ENCODE data around the gene TBC1D7. TPM values are rescaled to one million over a fixed set of nuclear protein-coding genes. Genes with fewer than 3 reads are reported as not detected.

Gene TBC1D7
- polyA plus RNA-seq, 2 of the 4 experiments (the other 2 are of a cell fraction), result 34.6 to 55.9 TPM

- Histone ChIP-seq H3K4me3 (no peak overlapping the region), H3K4me1 (no peaks in the 10 kb centered on the region), H3K27ac (no peak overlapping the region), H3K9me3 (no peaks in the 10 kb centered on the region), H3K4me2 (no peak overlapping the region)
- TF ChIP-seq SMC3 (IDR thresholded peaks at IDR 0.05) (no peak), ESRRA (IDR thresholded peaks at IDR 0.05; ENCODE audit: borderline replicate concordance, low read length) (no peak), HOXB13 (CRISPR knock-in tag; IDR thresholded peaks at IDR 0.05; ENCODE audit: low read depth) (no peak), GATA3 (IDR thresholded peaks at IDR 0.05; ENCODE audit: borderline replicate concordance) (no peak), FOXS1 (CRISPR knock-in tag; IDR thresholded peaks at IDR 0.05) (no peak), E2F6 (IDR thresholded peaks at IDR 0.05; ENCODE audit: borderline replicate concordance, low read depth) (no peak)
- WGBS (ENCODE audit: missing lambda C conversion rate), result 58% methylated on average over 1 of the region's 1 CpG
- DNase-seq (ENCODE audit: low read depth in 1 of 2, low spot score in 1 of 2) (no peak), FAIRE-seq (no peak), ATAC-seq (no peak)
- CTCF ChIA-PET, result interaction anchor here (1.5 to 1.6 kb wide), 2 partner anchors 11 to 66 kb away, joined by 3 to 4 read pairs; no protein-coding TSS in a partner anchor
- POLR2A ChIA-PET, result no interaction called here
Measured at GRCh38 chr6:13261464-13261994, 66.8 kb downstream of the TBC1D7 start.

- ChIA-PET POLR2A (no interaction called here), CTCF (interaction anchor here (1.5 to 1.6 kb wide), 2 partner anchors 11 to 66 kb away, joined by 3 to 4 read pairs; no protein-coding TSS in a partner anchor)
- Histone ChIP-seq H3K4me3 (no peak overlapping the region), H3K9me3 (no peaks in the 10 kb centered on the region), H3K4me2 (no peak overlapping the region), H3K27ac (no peak overlapping the region), H3K4me1 (no peaks in the 10 kb centered on the region)
- FAIRE-seq, result no peak
- ATAC-seq, result no peak
- 36% methylated on average over 5 of the region's 5 CpGs for WGBS (ENCODE audit: missing lambda C conversion rate)
- no peak for DNase-seq (ENCODE audit: low read depth in 1 of 2, low spot score in 1 of 2)
- TF ChIP-seq RCOR1 (IDR thresholded peaks at IDR 0.05; ENCODE audit: low read depth, low read length) (no peak), GATA3 (IDR thresholded peaks at IDR 0.05; ENCODE audit: borderline replicate concordance) (no peak), ZNF302 (CRISPR knock-in tag; IDR thresholded peaks at IDR 0.05) (no peak), MAX (IDR thresholded peaks at IDR 0.05) (no peak), USF2 (IDR thresholded peaks at IDR 0.05) (no peak), EP300 (IDR thresholded peaks at IDR 0.05) (no peak), HMGXB4 (CRISPR knock-in tag; IDR thresholded peaks at IDR 0.05; ENCODE audit: borderline replicate concordance) (no peak), HOXB13 (CRISPR knock-in tag; IDR thresholded peaks at IDR 0.05; ENCODE audit: low read depth) (no peak), MAFK (IDR thresholded peaks at IDR 0.05; ENCODE audit: partially characterized antibody) (no peak), HOXA7 (CRISPR knock-in tag; IDR thresholded peaks at IDR 0.05) (no peak), KDM1A (IDR thresholded peaks at IDR 0.05; ENCODE audit: low read depth) (no peak), BCL3 (IDR thresholded peaks at IDR 0.05) (no peak), JUN (IDR thresholded peaks at IDR 0.05) (no peak), PHF8 (IDR thresholded peaks at IDR 0.05; ENCODE audit: borderline replicate concordance, low read depth) (no peak), FOXS1 (CRISPR knock-in tag; IDR thresholded peaks at IDR 0.05) (no peak), TP53 (CRISPR knock-in tag; IDR thresholded peaks at IDR 0.05) (no peak), RARB (CRISPR knock-in tag; IDR thresholded peaks at IDR 0.05) (no peak), CEBPB (IDR thresholded peaks at IDR 0.05) (no peak), RFX5 (IDR thresholded peaks at IDR 0.05) (no peak)
Measured at GRCh38 chr6:13260831-13261230, 67.5 kb downstream of the TBC1D7 start.

All from A549 (cell line).